Transverse colon (tissue), 3 donors: Measurements from ENCODE around the gene FOXP2.

Experiments
- POLR2A ChIP-seq: fragments of 450-650 bp; IDR thresholded peaks from one replicate; pipeline ENCODE4 v1.6.1; 2016; ENCODE audit warnings: antibody characterized with exemption, mild to moderate bottlenecking, moderate library complexity
- TF ChIP-seq, protein P1 (sequence below), 5 experiments: fragments of 200-600 bp in 3 of 5; fragments of 450-650 bp in 2 of 5; sonication (generic) in 3 of 5; IDR thresholded peaks; 1 replicate in 2 of 5; 2 replicates in 3 of 5; pipeline ENCODE4 v1.5.1; 2016 to 2017; ENCODE audit warnings: antibody characterized with exemption in 5 of 5, inconsistent platforms in 3 of 5, mild to moderate bottlenecking in 2 of 5, moderate library complexity in 1 of 5

DNA sequence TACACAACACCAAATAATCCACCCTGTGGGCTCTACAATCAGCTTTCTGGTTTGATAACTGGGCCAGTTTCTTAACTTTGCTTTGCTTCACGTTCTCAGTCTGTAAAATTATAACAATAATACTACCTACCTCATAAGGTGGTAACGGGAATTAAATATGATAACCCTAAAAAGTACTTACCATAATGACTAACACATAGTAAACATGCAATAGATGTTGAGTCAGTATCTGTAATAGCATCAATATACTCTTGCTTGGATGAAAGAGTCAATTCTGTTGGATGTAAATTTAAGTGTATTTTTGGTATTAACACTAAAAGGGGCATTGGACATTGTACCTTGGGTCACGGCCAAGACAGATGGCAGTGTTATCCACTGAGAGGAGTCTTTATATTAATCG, 160.5 kb downstream of the FOXP2 start:
- TF ChIP-seq, protein P1, sequence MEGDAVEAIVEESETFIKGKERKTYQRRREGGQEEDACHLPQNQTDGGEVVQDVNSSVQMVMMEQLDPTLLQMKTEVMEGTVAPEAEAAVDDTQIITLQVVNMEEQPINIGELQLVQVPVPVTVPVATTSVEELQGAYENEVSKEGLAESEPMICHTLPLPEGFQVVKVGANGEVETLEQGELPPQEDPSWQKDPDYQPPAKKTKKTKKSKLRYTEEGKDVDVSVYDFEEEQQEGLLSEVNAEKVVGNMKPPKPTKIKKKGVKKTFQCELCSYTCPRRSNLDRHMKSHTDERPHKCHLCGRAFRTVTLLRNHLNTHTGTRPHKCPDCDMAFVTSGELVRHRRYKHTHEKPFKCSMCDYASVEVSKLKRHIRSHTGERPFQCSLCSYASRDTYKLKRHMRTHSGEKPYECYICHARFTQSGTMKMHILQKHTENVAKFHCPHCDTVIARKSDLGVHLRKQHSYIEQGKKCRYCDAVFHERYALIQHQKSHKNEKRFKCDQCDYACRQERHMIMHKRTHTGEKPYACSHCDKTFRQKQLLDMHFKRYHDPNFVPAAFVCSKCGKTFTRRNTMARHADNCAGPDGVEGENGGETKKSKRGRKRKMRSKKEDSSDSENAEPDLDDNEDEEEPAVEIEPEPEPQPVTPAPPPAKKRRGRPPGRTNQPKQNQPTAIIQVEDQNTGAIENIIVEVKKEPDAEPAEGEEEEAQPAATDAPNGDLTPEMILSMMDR (IDR thresholded peaks at IDR 0.05) = no peak
- TF ChIP-seq POLR2A = no peak
